DND-41 (cell line): Measurements from ENCODE around the gene PLEKHM1.
"Not testable (repeated sequence)": the region's sequence is repeated elsewhere in the genome, so short reads cannot be mapped to it uniquely, and the experiment has no call there.

Experiments used
- EZH2 ChIP-seq: IDR thresholded peaks from 3 replicates; pipeline ENCODE4 v1.6.1; 2012; ENCODE audit warnings: borderline replicate concordance, low read depth, mild to moderate bottlenecking, moderate library complexity, low read length, inconsistent platforms; ENCODE audit not compliant: severe bottlenecking
- TF ChIP-seq, protein P1 (sequence below): IDR thresholded peaks from 2 replicates; pipeline ENCODE4 v1.5.1; 2012; ENCODE audit warnings: borderline replicate concordance, low read length, moderate library complexity, mild to moderate bottlenecking; ENCODE audit not compliant: poor library complexity, severe bottlenecking; ENCODE audit errors: extremely low read depth

- TF ChIP-seq, protein P1, sequence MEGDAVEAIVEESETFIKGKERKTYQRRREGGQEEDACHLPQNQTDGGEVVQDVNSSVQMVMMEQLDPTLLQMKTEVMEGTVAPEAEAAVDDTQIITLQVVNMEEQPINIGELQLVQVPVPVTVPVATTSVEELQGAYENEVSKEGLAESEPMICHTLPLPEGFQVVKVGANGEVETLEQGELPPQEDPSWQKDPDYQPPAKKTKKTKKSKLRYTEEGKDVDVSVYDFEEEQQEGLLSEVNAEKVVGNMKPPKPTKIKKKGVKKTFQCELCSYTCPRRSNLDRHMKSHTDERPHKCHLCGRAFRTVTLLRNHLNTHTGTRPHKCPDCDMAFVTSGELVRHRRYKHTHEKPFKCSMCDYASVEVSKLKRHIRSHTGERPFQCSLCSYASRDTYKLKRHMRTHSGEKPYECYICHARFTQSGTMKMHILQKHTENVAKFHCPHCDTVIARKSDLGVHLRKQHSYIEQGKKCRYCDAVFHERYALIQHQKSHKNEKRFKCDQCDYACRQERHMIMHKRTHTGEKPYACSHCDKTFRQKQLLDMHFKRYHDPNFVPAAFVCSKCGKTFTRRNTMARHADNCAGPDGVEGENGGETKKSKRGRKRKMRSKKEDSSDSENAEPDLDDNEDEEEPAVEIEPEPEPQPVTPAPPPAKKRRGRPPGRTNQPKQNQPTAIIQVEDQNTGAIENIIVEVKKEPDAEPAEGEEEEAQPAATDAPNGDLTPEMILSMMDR = not testable (repeated sequence)
- not testable (repeated sequence) for TF ChIP-seq EZH2
Measured at GRCh38 chr17:45453225-45453534, 37.3 kb downstream of the PLEKHM1 start.
